NB4 (cell line): ENCODE results near the gene MIA2.

Experiments
- DNase-seq: peaks from one replicate; pipeline ENCODE4 v3.0.0; 2010; ENCODE audit warnings: low read depth
- H3K4me3 ChIP-seq: one replicate; pipeline ENCODE4 v1.5.1; 2011; ENCODE audit warnings: mild to moderate bottlenecking, low read depth, low read length, moderate library complexity
- MYC ChIP-seq: IDR thresholded peaks from 2 replicates; pipeline ENCODE4 v1.6.1; 2011; ENCODE audit warnings: low read depth, low read length
- POLR2A ChIP-seq: IDR thresholded peaks from 2 replicates; pipeline ENCODE4 v1.6.1; 2011; ENCODE audit warnings: mild to moderate bottlenecking; ENCODE audit not compliant: insufficient read length; ENCODE audit errors: extremely low read depth
- TF ChIP-seq, protein P1 (sequence below): IDR thresholded peaks from one replicate; pipeline ENCODE4 v1.5.1; 2012; ENCODE audit warnings: low read depth, low read length
- TF ChIP-seq, protein P2 (sequence below): IDR thresholded peaks from 2 replicates; pipeline ENCODE4 v1.6.1; 2011; ENCODE audit warnings: low read depth, low read length

The MIA2 gene

DNA sequence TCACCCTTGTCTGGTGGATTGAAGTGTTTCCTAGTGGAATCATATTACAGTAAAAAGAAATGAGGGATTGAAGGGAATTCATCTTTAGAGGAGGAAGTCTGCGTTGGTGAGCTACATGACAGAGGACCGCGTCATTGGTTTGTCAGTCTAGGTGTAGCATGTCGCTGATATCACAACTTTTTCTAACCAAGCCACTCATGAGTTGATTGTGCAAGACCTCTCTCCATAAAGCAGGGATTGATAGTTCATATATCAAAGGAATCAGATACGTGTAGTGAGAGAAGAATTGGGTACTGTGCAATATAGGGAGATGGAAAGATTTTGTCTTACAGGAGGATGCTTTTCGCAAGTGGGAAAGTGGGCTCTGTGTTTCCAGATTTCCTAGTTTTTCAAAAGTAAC lies 201.5 kb downstream of the MIA2 start:
- no peak overlapping the region for H3K4me3 ChIP-seq
- no peak for DNase-seq
- TF ChIP-seq, protein P1, sequence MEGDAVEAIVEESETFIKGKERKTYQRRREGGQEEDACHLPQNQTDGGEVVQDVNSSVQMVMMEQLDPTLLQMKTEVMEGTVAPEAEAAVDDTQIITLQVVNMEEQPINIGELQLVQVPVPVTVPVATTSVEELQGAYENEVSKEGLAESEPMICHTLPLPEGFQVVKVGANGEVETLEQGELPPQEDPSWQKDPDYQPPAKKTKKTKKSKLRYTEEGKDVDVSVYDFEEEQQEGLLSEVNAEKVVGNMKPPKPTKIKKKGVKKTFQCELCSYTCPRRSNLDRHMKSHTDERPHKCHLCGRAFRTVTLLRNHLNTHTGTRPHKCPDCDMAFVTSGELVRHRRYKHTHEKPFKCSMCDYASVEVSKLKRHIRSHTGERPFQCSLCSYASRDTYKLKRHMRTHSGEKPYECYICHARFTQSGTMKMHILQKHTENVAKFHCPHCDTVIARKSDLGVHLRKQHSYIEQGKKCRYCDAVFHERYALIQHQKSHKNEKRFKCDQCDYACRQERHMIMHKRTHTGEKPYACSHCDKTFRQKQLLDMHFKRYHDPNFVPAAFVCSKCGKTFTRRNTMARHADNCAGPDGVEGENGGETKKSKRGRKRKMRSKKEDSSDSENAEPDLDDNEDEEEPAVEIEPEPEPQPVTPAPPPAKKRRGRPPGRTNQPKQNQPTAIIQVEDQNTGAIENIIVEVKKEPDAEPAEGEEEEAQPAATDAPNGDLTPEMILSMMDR, result no peak
- TF ChIP-seq MYC (no peak), POLR2A (no peak)
- TF ChIP-seq, protein P2, sequence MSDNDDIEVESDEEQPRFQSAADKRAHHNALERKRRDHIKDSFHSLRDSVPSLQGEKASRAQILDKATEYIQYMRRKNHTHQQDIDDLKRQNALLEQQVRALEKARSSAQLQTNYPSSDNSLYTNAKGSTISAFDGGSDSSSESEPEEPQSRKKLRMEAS, result no peak
